Endothelial cell (in vitro differentiated cells): ENCODE results near the gene SLC9A4. TPM values are rescaled to one million over a fixed set of nuclear protein-coding genes. Genes with fewer than 3 reads are reported as not detected.

Source experiments
- DNase-seq: peaks from one replicate; pipeline ENCODE4 v3.0.0; 2021; ENCODE audit warnings: low spot score
- H3K27ac Mint-ChIP-seq: one replicate; pipeline ENCODE4 v1.8.0; 2021; ENCODE audit warnings: mixed read lengths, inconsistent platforms; ENCODE audit not compliant: unreplicated experiment
- H3K27me3 Mint-ChIP-seq: one replicate; pipeline ENCODE4 v1.8.0; 2021; ENCODE audit warnings: mild to moderate bottlenecking, moderate library complexity, mixed read lengths, inconsistent platforms; ENCODE audit not compliant: unreplicated experiment
- H3K36me3 Mint-ChIP-seq: one replicate; pipeline ENCODE4 v1.8.0; 2021; ENCODE audit warnings: mild to moderate bottlenecking, low read depth, mixed read lengths, inconsistent platforms; ENCODE audit not compliant: unreplicated experiment
- H3K4me1 Mint-ChIP-seq: one replicate; pipeline ENCODE4 v1.8.0; 2021; ENCODE audit warnings: mild to moderate bottlenecking, mixed read lengths, inconsistent platforms; ENCODE audit not compliant: unreplicated experiment
- H3K4me3 Mint-ChIP-seq: one replicate; pipeline ENCODE4 v1.8.0; 2021; ENCODE audit warnings: mild to moderate bottlenecking, mixed read lengths, inconsistent platforms; ENCODE audit not compliant: unreplicated experiment
- H3K9me3 Mint-ChIP-seq: one replicate; pipeline ENCODE4 v1.8.0; 2021; ENCODE audit warnings: mixed read lengths, inconsistent platforms; ENCODE audit not compliant: unreplicated experiment
- total RNA-seq: library from RNA; stranded (reverse); fragmentation: NEBNext Ultra II Directional; extraction: Animal tissue kit (Norgen Biotek cat#: 25700); gene quantifications from one replicate; pipeline ENCODE4 v1.2.1, GENCODE V29; 2021; ENCODE audit not compliant: unreplicated experiment
- TF ChIP-seq, protein P1 (sequence below): fragments of 200-600 bp; sonication (generic); IDR thresholded peaks from one replicate; pipeline ENCODE4 v1.5.0; 2021; ENCODE audit warnings: antibody characterized with exemption; ENCODE audit not compliant: unreplicated experiment

SLC9A4 gene
- total RNA-seq, 1 donor from 2014 or later: 0.08 TPM

DNA sequence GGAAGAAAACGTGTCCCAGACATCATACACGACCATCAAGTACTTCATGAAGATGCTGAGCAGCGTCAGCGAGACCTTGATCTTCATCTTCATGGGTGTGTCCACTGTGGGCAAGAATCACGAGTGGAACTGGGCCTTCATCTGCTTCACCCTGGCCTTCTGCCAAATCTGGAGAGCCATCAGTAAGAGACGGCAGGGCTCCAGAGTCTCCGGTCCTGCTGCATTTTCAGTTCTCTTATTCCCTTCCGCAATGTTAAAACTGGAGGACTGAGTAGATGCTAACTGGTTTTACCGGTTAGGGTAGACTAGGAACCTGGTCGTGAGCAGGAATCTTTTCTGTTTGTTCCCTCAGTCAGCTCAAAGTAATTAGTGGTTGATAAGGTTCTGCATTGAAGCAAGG lies 32.3 kb downstream of the SLC9A4 start:
- DNase-seq: no peak
- no peaks in the 10 kb centered on the region for H3K4me1 Mint-ChIP-seq
- no peaks in the 10 kb centered on the region for H3K36me3 Mint-ChIP-seq
- H3K4me3 Mint-ChIP-seq: no peak overlapping the region
- peaks cover 4% of the 10 kb centered on the region for H3K9me3 Mint-ChIP-seq
- TF ChIP-seq, protein P1, sequence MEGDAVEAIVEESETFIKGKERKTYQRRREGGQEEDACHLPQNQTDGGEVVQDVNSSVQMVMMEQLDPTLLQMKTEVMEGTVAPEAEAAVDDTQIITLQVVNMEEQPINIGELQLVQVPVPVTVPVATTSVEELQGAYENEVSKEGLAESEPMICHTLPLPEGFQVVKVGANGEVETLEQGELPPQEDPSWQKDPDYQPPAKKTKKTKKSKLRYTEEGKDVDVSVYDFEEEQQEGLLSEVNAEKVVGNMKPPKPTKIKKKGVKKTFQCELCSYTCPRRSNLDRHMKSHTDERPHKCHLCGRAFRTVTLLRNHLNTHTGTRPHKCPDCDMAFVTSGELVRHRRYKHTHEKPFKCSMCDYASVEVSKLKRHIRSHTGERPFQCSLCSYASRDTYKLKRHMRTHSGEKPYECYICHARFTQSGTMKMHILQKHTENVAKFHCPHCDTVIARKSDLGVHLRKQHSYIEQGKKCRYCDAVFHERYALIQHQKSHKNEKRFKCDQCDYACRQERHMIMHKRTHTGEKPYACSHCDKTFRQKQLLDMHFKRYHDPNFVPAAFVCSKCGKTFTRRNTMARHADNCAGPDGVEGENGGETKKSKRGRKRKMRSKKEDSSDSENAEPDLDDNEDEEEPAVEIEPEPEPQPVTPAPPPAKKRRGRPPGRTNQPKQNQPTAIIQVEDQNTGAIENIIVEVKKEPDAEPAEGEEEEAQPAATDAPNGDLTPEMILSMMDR: no peak
- no peak overlapping the region for H3K27ac Mint-ChIP-seq
- peaks cover 2% of the 10 kb centered on the region for H3K27me3 Mint-ChIP-seq

DNA sequence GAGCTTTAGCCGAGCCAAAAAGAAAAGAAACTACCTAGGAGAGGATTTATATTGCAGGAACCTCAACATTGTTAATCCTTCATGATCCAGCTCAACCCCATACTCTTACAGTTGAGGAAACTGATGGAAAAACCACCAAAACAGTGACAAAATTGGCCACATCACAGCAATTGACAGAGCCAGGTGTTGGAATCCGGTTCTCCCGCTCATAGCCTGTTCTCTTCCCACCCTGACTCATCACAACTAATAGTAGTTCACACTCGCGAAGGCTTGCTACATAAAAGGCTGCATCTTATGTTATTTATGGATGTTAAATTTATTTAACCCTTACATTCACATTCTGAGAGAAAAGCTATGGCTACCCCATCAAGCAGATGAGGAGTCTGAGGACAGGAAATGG lies 33.7 kb downstream of the SLC9A4 start:
- TF ChIP-seq, protein P1: no peak
- Mint-ChIP-seq H3K9me3 (peaks cover 4% of the 10 kb centered on the region), H3K36me3 (no peaks in the 10 kb centered on the region), H3K4me1 (no peaks in the 10 kb centered on the region), H3K27me3 (no peaks in the 10 kb centered on the region), H3K27ac (no peak overlapping the region), H3K4me3 (no peak overlapping the region)
- no peak for DNase-seq

DNA sequence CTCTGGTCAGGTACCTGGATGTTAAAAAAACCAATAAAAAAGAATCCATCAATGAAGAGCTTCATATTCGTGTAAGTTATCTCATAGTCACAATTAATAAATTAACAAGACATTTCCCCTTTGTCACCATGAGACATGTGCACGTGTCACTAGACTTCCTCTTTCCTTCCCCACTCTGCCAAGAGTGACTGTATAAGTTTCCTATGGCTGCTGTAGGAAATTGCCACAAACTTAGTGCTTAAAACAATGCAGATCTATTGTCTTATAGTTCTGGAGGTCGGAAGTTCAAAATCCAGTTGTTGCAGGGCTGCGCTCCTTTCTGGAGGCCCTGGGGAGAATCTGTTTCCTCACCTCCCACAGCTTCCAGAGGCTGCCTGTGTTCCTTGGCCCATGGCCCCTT lies 35.8 kb downstream of the SLC9A4 start:
- no peak for DNase-seq

DNA sequence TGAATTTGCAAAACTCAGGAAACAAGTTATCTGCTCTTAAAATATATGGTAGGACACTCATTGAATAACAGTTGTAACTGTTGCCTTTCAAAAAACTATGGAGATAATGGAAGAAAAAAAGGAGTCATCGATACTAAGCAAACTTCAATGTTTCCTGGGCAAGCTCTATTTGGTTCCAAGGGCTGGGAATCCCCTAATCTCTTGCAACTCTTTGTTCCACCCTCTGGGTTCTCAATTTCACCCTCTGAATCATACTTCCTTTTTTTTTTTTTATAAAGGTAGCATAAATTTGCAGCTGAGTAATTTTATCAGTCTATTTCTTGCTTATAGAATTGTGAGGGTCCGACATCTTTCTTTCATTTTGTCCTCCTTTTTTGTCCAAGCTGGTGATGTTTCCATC lies 36.7 kb downstream of the SLC9A4 start:
- Mint-ChIP-seq H3K27ac (no peak overlapping the region), H3K9me3 (peaks cover 4% of the 10 kb centered on the region), H3K4me3 (no peak overlapping the region), H3K27me3 (peaks cover 3% of the 10 kb centered on the region), H3K4me1 (no peaks in the 10 kb centered on the region), H3K36me3 (no peaks in the 10 kb centered on the region)
- TF ChIP-seq, protein P1: no peak
- no peak for DNase-seq

More for the DNA sequence above, 35.8 kb downstream of the SLC9A4 start:
- Mint-ChIP-seq H3K4me3 (no peak overlapping the region), H3K4me1 (no peaks in the 10 kb centered on the region), H3K9me3 (peaks cover 4% of the 10 kb centered on the region), H3K27ac (no peak overlapping the region), H3K27me3 (peaks cover 3% of the 10 kb centered on the region), H3K36me3 (no peaks in the 10 kb centered on the region)
- TF ChIP-seq, protein P1: no peak

DNA sequence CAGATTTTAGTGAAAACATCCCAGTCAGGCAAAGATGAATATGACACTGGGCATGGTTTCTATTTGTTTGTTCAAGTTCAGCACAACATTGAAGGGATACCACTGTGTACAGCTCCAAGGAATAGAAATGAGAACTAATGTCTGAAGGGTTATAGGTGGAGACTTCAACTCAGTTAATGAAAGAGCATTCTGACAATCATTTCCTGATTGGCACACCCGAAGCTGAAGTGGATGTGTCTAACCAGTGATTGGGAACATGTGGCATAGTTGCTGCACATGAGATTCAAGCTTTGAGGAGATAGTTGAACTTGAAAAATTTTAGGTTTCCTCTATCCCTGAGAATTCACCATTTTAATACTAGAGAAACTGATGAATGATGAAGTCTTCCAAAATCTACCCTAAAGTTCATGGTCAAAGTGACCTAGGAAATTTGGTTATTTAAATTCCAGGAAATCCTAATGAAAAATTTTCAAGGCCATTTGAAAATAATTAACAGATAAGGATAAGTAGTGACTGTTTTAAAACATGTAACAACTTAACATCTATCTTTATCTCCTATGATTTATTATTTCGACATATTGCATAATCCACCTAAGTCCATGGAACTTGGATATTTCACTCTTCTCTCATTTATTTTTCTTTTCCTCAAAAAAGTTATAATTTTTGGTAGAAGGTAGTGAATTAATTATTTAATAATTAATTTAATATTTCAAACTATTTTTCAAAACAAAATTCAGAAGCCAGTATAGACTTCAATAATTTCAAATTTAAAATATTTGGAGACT lies 38.0 kb downstream of the SLC9A4 start:
- peaks cover 3% of the 10 kb centered on the region for H3K27me3 Mint-ChIP-seq
- DNase-seq: no peak
- H3K27ac Mint-ChIP-seq: no peak overlapping the region
- peaks cover 4% of the 10 kb centered on the region for H3K9me3 Mint-ChIP-seq
- TF ChIP-seq, protein P1: no peak
- H3K4me3 Mint-ChIP-seq: no peak overlapping the region
- H3K4me1 Mint-ChIP-seq: no peaks in the 10 kb centered on the region
- no peaks in the 10 kb centered on the region for H3K36me3 Mint-ChIP-seq
